Tibial nerve (tissue), 4 donors: Measurements from ENCODE around the gene ADAMTS17.

Experiments used
- CTCF ChIP-seq, 5 experiments: fragments of 200-600 bp in 3 of 5; fragments of 450-650 bp in 2 of 5; sonication (generic) in 3 of 5; IDR thresholded peaks; one replicate each; pipeline ENCODE4 v1.5.1; 2016 to 2019; ENCODE audit warnings: antibody characterized with exemption in 5 of 5, mild to moderate bottlenecking in 3 of 5, moderate library complexity in 2 of 5
- EP300 ChIP-seq, 2 donors: sonication (generic); formaldehyde crosslinking; IDR thresholded peaks; one replicate each; pipeline ENCODE4 v1.6.1; 2017; ENCODE audit warnings: antibody characterized with exemption in 2 of 2, mild to moderate bottlenecking in 1 of 2
- POLR2A ChIP-seq, 2 donors: fragments of 450-650 bp; IDR thresholded peaks; one replicate each; pipeline ENCODE4 v1.6.1; 2017; ENCODE audit warnings: antibody characterized with exemption in 2 of 2, mild to moderate bottlenecking in 2 of 2, moderate library complexity in 2 of 2

GRCh38 chr15:100222349-100222715 lies 119.4 kb downstream of the ADAMTS17 start:
- TF ChIP-seq CTCF (IDR thresholded peaks at IDR 0.05): no peak
- TF ChIP-seq EP300 (IDR thresholded peaks at IDR 0.05): no peak
- no peak for TF ChIP-seq POLR2A (IDR thresholded peaks at IDR 0.05)
